Caco-2 (cell line): ENCODE measurements around the gene PSD4. TPM values are rescaled to one million over a fixed set of nuclear protein-coding genes. Genes with fewer than 3 reads are reported as not detected.

ENCODE experiments used
- BruUV-seq: library from RNA; stranded (reverse); fragments of 400-500 nt; replicated peaks from 2 replicates; lab custom pipeline; 2021; lab: Mats Ljungman, UMichigan
- CTCF ChIA-PET: fragments of 300-600 bp; sonication (Branson Sonifier 250); formaldehyde crosslinking; loops from one replicate; lab custom pipeline; 2022; ENCODE audit warnings: antibody characterized with exemption; lab: Charles Lee
- POLR2A ChIA-PET: fragments of 300-600 bp; sonication (Branson Sonifier 250); formaldehyde crosslinking; loops from one replicate; lab custom pipeline; 2022; ENCODE audit warnings: antibody characterized with exemption; lab: Charles Lee
- DNase-seq, 2 experiments: peaks; one replicate each; pipeline versions ENCODE4 v3.0.0 to v3.0.0-alpha.2; 2020 to 2022
- H3K27me3 ChIP-seq: replicated peaks from 2 replicates; pipeline ENCODE4 v1.6.0; 2011; ENCODE audit warnings: low read length; ENCODE audit not compliant: control insufficient read depth, insufficient read depth
- H3K36me3 ChIP-seq: 2 replicates; pipeline ENCODE4 v1.5.1; 2011; ENCODE audit warnings: low read length; ENCODE audit not compliant: control insufficient read depth, insufficient read depth
- H3K4me1 ChIP-seq: fragments of 250-450 bp; sonication (Bioruptor Pico); 2 replicates; pipeline ENCODE4 v1.5.1; 2020; ENCODE audit warnings: mild to moderate bottlenecking
- H3K4me3 ChIP-seq: 2 replicates; pipeline ENCODE4 v1.5.1; 2011; ENCODE audit warnings: low read depth, mild to moderate bottlenecking, control low read depth, low read length
- H3K9me3 ChIP-seq: fragments of 250-450 bp; sonication (Bioruptor Pico); 2 replicates; pipeline ENCODE4 v1.5.1; 2020; ENCODE audit warnings: mild to moderate bottlenecking, moderate library complexity
- H3K27ac Mint-ChIP-seq: one replicate; pipeline ENCODE4 v1.8.0; 2022; ENCODE audit warnings: mixed read lengths; ENCODE audit not compliant: unreplicated experiment
- H3K27me3 Mint-ChIP-seq: one replicate; pipeline ENCODE4 v1.8.0; 2022; ENCODE audit warnings: mixed read lengths; ENCODE audit not compliant: insufficient read depth, unreplicated experiment
- H3K36me3 Mint-ChIP-seq: one replicate; pipeline ENCODE4 v1.8.0; 2022; ENCODE audit warnings: mild to moderate bottlenecking, mixed read lengths; ENCODE audit not compliant: insufficient read depth, unreplicated experiment
- H3K4me1 Mint-ChIP-seq: one replicate; pipeline ENCODE4 v1.8.0; 2022; ENCODE audit warnings: low read depth, mixed read lengths; ENCODE audit not compliant: unreplicated experiment
- H3K4me3 Mint-ChIP-seq: one replicate; pipeline ENCODE4 v1.8.0; 2022; ENCODE audit warnings: mild to moderate bottlenecking, moderate library complexity, mixed read lengths; ENCODE audit not compliant: unreplicated experiment
- H3K9me3 Mint-ChIP-seq: one replicate; pipeline ENCODE4 v1.8.0; 2022; ENCODE audit warnings: mixed read lengths; ENCODE audit not compliant: unreplicated experiment
- CTCF ChIP-seq, 2 experiments: fragments of 200-600 bp in 1 of 2; IDR thresholded peaks; 1 replicate in 1 of 2; 2 replicates in 1 of 2; pipeline versions ENCODE4 v1.5.1 to v1.8.0; 2011 to 2022; ENCODE audit warnings: antibody characterized with exemption in 1 of 2, control low read depth in 1 of 2, inconsistent platforms in 1 of 2, low read depth in 1 of 2, low read length in 1 of 2, mild to moderate bottlenecking in 1 of 2, moderate library complexity in 1 of 2; ENCODE audit not compliant: insufficient read depth in 1 of 2, severe bottlenecking in 1 of 2, unreplicated experiment in 1 of 2
- intact Hi-C: fragments of 100-400 bp; cut with micrococcal nuclease; formaldehyde crosslinking; loops from one replicate; pipeline ENCODE4 v1.10.0; 2022; ENCODE audit not compliant: unreplicated experiment
- total RNA-seq: library from RNA; stranded (reverse); gene quantifications from 2 replicates; pipeline ENCODE4 v1.2.3, GENCODE V29; 2022

PSD4 gene
- total RNA-seq, 1 experiment from 2014 or later, result 18.7 TPM

- CTCF ChIA-PET, result interaction anchor here (1.7 kb wide), 1 partner anchor 12 kb away, joined by 4 read pairs; no protein-coding TSS in a partner anchor
- DNase-seq, result no peak
- no TSS peak for BruUV-seq
These were observed 23.5 kb upstream of the PSD4 start for GRCh38 chr2:113150258-113150601.

GRCh38 chr2:113155331-113155730 is 18.4 kb upstream of the PSD4 start:
- no peak overlapping the region for H3K4me3 ChIP-seq
- TF ChIP-seq CTCF (IDR thresholded peaks at IDR 0.05; ENCODE audit: insufficient read depth in 1 of 2, low read depth in 1 of 2, low read length in 1 of 2, severe bottlenecking in 1 of 2, unreplicated experiment in 1 of 2), result no peak
- no peaks in the 10 kb centered on the region for H3K9me3 ChIP-seq
- H3K36me3 ChIP-seq, result no peaks in the 10 kb centered on the region
- Mint-ChIP-seq H3K4me3 (no peak overlapping the region), H3K27ac (no peak overlapping the region), H3K27me3 (no peaks in the 10 kb centered on the region), H3K36me3 (peaks cover 9% of the 10 kb centered on the region), H3K9me3 (no peaks in the 10 kb centered on the region), H3K4me1 (peaks cover 5% of the 10 kb centered on the region)
- peaks cover 22% of the 10 kb centered on the region for H3K4me1 ChIP-seq
- no TSS peak for BruUV-seq
- H3K27me3 ChIP-seq, result no peaks in the 10 kb centered on the region
- ChIA-PET POLR2A (no interaction called here), CTCF (interaction anchor here (0.9 to 4.7 kb wide), 6 partner anchors 17 to 75 kb away, joined by 3 to 50 read pairs (median 9); no protein-coding TSS in a partner anchor)
- DNase-seq, result no peak
- intact Hi-C loops, result no loop called here

More at GRCh38 chr2:113150258-113150601, 23.5 kb upstream of the PSD4 start:
- no peaks in the 10 kb centered on the region for H3K4me1 Mint-ChIP-seq
- no peaks in the 10 kb centered on the region for H3K9me3 Mint-ChIP-seq
- H3K36me3 Mint-ChIP-seq, result peaks cover 4% of the 10 kb centered on the region
- no peak overlapping the region for H3K27ac Mint-ChIP-seq
- no peak overlapping the region for H3K4me3 Mint-ChIP-seq
- H3K36me3 ChIP-seq, result no peaks in the 10 kb centered on the region
- intact Hi-C loops, result no loop called here
- no peaks in the 10 kb centered on the region for H3K4me1 ChIP-seq
- no peak for TF ChIP-seq CTCF (IDR thresholded peaks at IDR 0.05; ENCODE audit: insufficient read depth in 1 of 2, low read depth in 1 of 2, low read length in 1 of 2, severe bottlenecking in 1 of 2, unreplicated experiment in 1 of 2)
- H3K27me3 ChIP-seq, result no peaks in the 10 kb centered on the region
- H3K9me3 ChIP-seq, result no peaks in the 10 kb centered on the region; the same call in 1 of the 2 replicates
- POLR2A ChIA-PET, result no interaction called here
- no peak overlapping the region for H3K4me3 ChIP-seq
- H3K27me3 Mint-ChIP-seq, result no peaks in the 10 kb centered on the region

- peaks cover 22% of the 10 kb centered on the region for H3K4me1 ChIP-seq
- peaks cover 5% of the 10 kb centered on the region for H3K4me1 Mint-ChIP-seq
- H3K27me3 ChIP-seq, result no peaks in the 10 kb centered on the region
- POLR2A ChIA-PET, result interaction anchor here (1.1 to 1.3 kb wide), 3 partner anchors 24 to 42 kb away, joined by 3 read pairs; no protein-coding TSS in a partner anchor
- H3K36me3 Mint-ChIP-seq, result peaks cover 9% of the 10 kb centered on the region
- peak overlapping the region; percentile 75 for H3K4me3 Mint-ChIP-seq
- H3K9me3 ChIP-seq, result no peaks in the 10 kb centered on the region
- DNase-seq, result peak; percentile 62 to 74
- peak overlapping the region; percentile 43 for H3K4me3 ChIP-seq
- no peaks in the 10 kb centered on the region for H3K36me3 ChIP-seq
- intact Hi-C loops, result loop anchor here (1.0 to 2.0 kb wide), 3 partner anchors 17 to 42 kb away; no protein-coding TSS in a partner anchor
- H3K27me3 Mint-ChIP-seq, result no peaks in the 10 kb centered on the region
- H3K9me3 Mint-ChIP-seq, result no peaks in the 10 kb centered on the region
- no TSS peak for BruUV-seq
- CTCF ChIA-PET, result interaction anchor here (0.6 to 4.7 kb wide), 11 partner anchors 13 to 76 kb away, joined by 3 to 50 read pairs (median 3); no protein-coding TSS in a partner anchor
- no peak overlapping the region for H3K27ac Mint-ChIP-seq
- TF ChIP-seq CTCF (IDR thresholded peaks at IDR 0.05; ENCODE audit: insufficient read depth in 1 of 2, low read depth in 1 of 2, low read length in 1 of 2, severe bottlenecking in 1 of 2, unreplicated experiment in 1 of 2), result no peak
These were observed 17.3 kb upstream of the PSD4 start for GRCh38 chr2:113156278-113157117.
